ENCODE data around the gene A1BG.
A peak's percentile ranks its signal among the peaks of the same experiment; 100 is the strongest.
"Not testable (repeated sequence)": the region's sequence is repeated elsewhere in the genome, so short reads cannot be mapped to it uniquely, and the experiment has no call there.

Gene A1BG

GRCh38 chr19:58385891-58386575, 32.7 kb upstream of the A1BG start:
- DNase-seq: no peak

- no peak for DNase-seq
These were observed 32.1 kb upstream of the A1BG start for GRCh38 chr19:58385313-58385890.

- DNase-seq: no peak
These were observed 29.8 kb upstream of the A1BG start for GRCh38 chr19:58382997-58383603.

GRCh38 chr19:58381460-58382212, 28.3 kb upstream of the A1BG start:
- no peak for DNase-seq

- DNase-seq: peak; percentile 99
These were observed 27.6 kb upstream of the A1BG start, which contains the start of gene ZNF837 for GRCh38 chr19:58380662-58381459. ZNF837 (minus strand) TSS chr19:58381030; CDS start chr19:58369332, 11,698 bp downstream.

- DNase-seq: no peak
These were observed 26.9 kb upstream of the A1BG start for GRCh38 chr19:58380037-58380661.

- DNase-seq: no peak
These were observed 26.0 kb upstream of the A1BG start for GRCh38 chr19:58379246-58379645.

- not testable (repeated sequence) for DNase-seq
These were observed 23.4 kb upstream of the A1BG start for GRCh38 chr19:58376724-58377123.

GRCh38 chr19:58374200-58374599, 20.9 kb upstream of the A1BG start:
- no peak for DNase-seq

GRCh38 chr19:58372311-58373133, 19.2 kb upstream of the A1BG start:
- DNase-seq: no peak

GRCh38 chr19:58368561-58369360, 15.5 kb upstream of the A1BG start:
- DNase-seq: no peak

- no peak for DNase-seq
These were observed 14.6 kb upstream of the A1BG start for GRCh38 chr19:58367698-58368454.

- DNase-seq: no peak
These were observed 13.5 kb upstream of the A1BG start for GRCh38 chr19:58366585-58367430.

- DNase-seq: no peak
These were observed 10.9 kb upstream of the A1BG start for GRCh38 chr19:58364146-58364545.

GRCh38 chr19:58362272-58362994, 9.1 kb upstream of the A1BG start, which contains the start of gene ZNF497:
ZNF497 (minus strand) TSS chr19:58362751; CDS start chr19:58357635, 5,116 bp downstream.
- peak; percentile 89 for DNase-seq

GRCh38 chr19:58361900-58362271, 8.6 kb upstream of the A1BG start:
- DNase-seq: peak; percentile 34

- DNase-seq: no peak
These were observed 4.3 kb upstream of the A1BG start for GRCh38 chr19:58357481-58358145.

Measured in NCI-H526 treated with DMSO at 0.1 percent for 48 hours (cell line).